ENCODE measurements around the gene MLNR.

MLNR gene

DNA sequence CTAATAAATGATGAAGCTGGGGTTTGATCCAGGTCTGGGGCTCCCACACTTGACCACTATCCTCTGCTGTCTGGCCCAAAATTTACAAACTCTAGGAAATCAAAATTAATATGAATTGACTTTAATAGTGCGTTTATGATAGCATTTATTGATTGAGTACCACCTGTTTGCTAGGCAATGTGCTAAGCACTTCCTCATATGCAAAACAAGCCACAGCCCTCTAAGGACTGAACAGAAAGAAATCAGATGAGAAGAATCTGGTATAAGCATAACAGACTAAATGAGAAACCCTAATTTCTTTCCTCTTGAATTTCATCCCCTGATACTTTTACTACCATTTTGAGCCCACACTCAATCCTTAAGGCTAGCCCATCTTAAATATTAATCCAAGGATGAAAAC, 6.6 kb upstream of the MLNR start:
- peaks cover 15% of the 10 kb centered on the region for H3K9me3 ChIP-seq
- peaks cover 8% of the 10 kb centered on the region for H3K27me3 ChIP-seq
- peaks cover 21% of the 10 kb centered on the region; the same call in 1 of the 2 replicates for H3K36me3 ChIP-seq
- peak overlapping the region; percentile 53 for H3K4me2 ChIP-seq
- H4K20me1 ChIP-seq = no peaks in the 10 kb centered on the region
- no peak overlapping the region for H3K4me3 ChIP-seq
- no peak for TF ChIP-seq Cebpa-rat (IDR thresholded peaks at IDR 0.05)
- peak overlapping the region; percentile 83; the same call in 1 of the 2 replicates for H3K27ac ChIP-seq
- H3K9ac ChIP-seq = no peak overlapping the region
- peaks cover 23% of the 10 kb centered on the region for H3K4me1 ChIP-seq

- peak overlapping the region; percentile 53 for H3K4me2 ChIP-seq
- no peak for TF ChIP-seq Cebpa-rat (IDR thresholded peaks at IDR 0.05)
Observed at GRCh38 chr13:49213997-49214916, 5.9 kb upstream of the MLNR start.

DNA sequence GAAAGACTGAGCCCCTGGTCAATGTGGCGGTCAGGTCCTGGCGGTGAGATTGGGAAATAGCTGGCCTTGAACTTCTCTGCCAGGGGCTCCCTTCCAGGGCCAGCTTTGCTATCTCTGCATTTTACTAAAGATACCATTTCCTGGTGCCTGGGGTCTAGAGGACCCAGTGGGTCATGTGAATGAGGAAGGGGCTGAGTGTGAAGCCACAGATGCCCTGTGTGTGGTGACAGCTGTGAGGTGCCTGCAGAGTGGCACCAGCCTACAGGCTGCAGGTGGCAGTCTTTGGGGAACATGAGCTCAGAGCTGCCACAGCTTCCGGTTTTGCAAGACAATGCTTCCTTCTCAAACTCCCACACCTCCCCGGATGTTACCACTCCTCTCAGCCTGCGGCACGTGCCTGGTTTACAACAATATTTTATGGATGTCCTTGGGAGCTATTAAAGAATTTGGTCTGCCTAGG, 5.2 kb upstream of the MLNR start:
- Histone ChIP-seq H3K4me2 (peak overlapping the region; percentile 53), H3K4me1 (peaks cover 27% of the 10 kb centered on the region), H4K20me1 (no peaks in the 10 kb centered on the region), H3K27me3 (peaks cover 23% of the 10 kb centered on the region), H3K27ac (peak overlapping the region; percentile 83), H3K4me3 (no peak overlapping the region), H3K9ac (no peak overlapping the region), H3K36me3 (peaks cover 21% of the 10 kb centered on the region; the same call in 1 of the 2 replicates), H3K9me3 (peaks cover 29% of the 10 kb centered on the region)
- TF ChIP-seq Cebpa-rat (IDR thresholded peaks at IDR 0.05) = peak; percentile 51; the same call in 1 of the 2 replicates

More at GRCh38 chr13:49213997-49214916, 5.9 kb upstream of the MLNR start:
- Histone ChIP-seq H3K4me1 (peaks cover 23% of the 10 kb centered on the region), H3K27me3 (peaks cover 16% of the 10 kb centered on the region), H4K20me1 (no peaks in the 10 kb centered on the region), H3K9ac (no peak overlapping the region; the same call in 1 of the 2 replicates), H3K9me3 (peaks cover 22% of the 10 kb centered on the region), H3K4me3 (no peak overlapping the region), H3K36me3 (peaks cover 21% of the 10 kb centered on the region; the same call in 1 of the 2 replicates), H3K27ac (peak overlapping the region; percentile 83)

GRCh38 chr13:49216334-49216733, 3.8 kb upstream of the MLNR start:
- no peak overlapping the region for H3K4me3 ChIP-seq
- H3K9ac ChIP-seq = no peak overlapping the region
- H3K27ac ChIP-seq = no peak overlapping the region
- peak overlapping the region; percentile 6; the same call in 1 of the 2 replicates for H3K4me2 ChIP-seq
- H3K27me3 ChIP-seq = peaks cover 36% of the 10 kb centered on the region
- TF ChIP-seq Cebpa-rat (IDR thresholded peaks at IDR 0.05) = no peak
- H3K4me1 ChIP-seq = peaks cover 29% of the 10 kb centered on the region
- peaks cover 43% of the 10 kb centered on the region for H3K9me3 ChIP-seq
- H4K20me1 ChIP-seq = no peaks in the 10 kb centered on the region
- peaks cover 11% of the 10 kb centered on the region; the same call in 1 of the 2 replicates for H3K36me3 ChIP-seq

GRCh38 chr13:49217962-49218492, 2.1 kb upstream of the MLNR start:
- H3K4me1 ChIP-seq = peaks cover 29% of the 10 kb centered on the region
- H3K4me2 ChIP-seq = no peak overlapping the region
- peaks cover 53% of the 10 kb centered on the region for H3K27me3 ChIP-seq
- no peaks in the 10 kb centered on the region for H4K20me1 ChIP-seq
- no peak overlapping the region for H3K4me3 ChIP-seq
- no peaks in the 10 kb centered on the region for H3K36me3 ChIP-seq
- no peak overlapping the region for H3K9ac ChIP-seq
- no peak for TF ChIP-seq Cebpa-rat (IDR thresholded peaks at IDR 0.05)
- H3K27ac ChIP-seq = no peak overlapping the region
- H3K9me3 ChIP-seq = peaks cover 52% of the 10 kb centered on the region

DNA sequence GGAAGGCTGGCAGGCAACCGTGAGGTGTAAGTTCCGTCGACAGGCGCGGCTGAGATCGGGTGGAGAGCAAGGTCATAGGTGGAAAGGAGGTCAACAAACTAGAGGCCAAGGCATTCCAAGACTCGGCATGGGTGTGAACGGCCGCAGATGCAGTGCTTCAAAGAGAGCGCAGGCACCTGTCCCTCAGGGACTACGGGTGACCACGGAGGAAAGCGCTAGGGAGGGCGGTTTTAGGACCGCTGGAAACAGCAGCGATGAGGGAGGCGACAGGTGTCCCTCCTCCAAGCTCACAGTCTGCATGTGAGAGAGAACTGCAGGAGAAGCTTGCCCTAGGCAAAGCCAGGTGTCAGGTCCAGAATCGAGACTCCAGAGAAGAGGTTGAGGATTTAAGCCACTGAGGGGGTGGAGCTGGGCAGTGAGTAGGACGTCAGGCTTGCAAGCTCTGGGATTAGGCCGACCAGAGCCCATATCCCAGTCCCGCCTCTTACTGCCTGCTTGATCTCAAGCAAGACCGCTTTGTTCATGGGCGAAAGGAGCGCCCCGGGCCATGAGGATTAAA, 1.6 kb upstream of the MLNR start:
- Histone ChIP-seq H3K9ac (no peak overlapping the region), H3K9me3 (peaks cover 52% of the 10 kb centered on the region), H4K20me1 (no peaks in the 10 kb centered on the region), H3K4me2 (no peak overlapping the region), H3K27me3 (peaks cover 56% of the 10 kb centered on the region), H3K36me3 (no peaks in the 10 kb centered on the region), H3K27ac (no peak overlapping the region), H3K4me1 (peaks cover 25% of the 10 kb centered on the region), H3K4me3 (no peak overlapping the region)
- no peak for TF ChIP-seq Cebpa-rat (IDR thresholded peaks at IDR 0.05)

DNA sequence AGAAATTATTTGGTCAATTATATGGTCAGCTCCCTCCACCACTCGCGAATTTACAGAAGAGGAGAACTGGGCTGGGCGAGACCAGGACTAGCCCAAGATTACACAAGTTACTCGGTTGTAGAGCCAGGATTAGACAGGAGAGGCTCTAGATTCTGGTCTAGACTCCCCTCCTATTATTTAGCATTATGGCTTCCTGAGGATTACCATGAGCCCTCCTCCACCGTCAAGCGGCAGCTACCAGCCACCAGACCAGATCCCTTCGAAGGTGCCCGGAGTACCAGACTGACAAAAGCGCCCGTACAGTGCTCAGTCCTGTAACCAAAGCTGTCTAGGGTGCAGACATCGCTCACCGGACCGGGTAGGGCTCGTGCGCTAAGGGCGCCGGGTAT, 497 bp upstream of the MLNR start:
- no peaks in the 10 kb centered on the region for H4K20me1 ChIP-seq
- peaks cover 56% of the 10 kb centered on the region for H3K27me3 ChIP-seq
- no peak overlapping the region for H3K27ac ChIP-seq
- no peak for TF ChIP-seq Cebpa-rat (IDR thresholded peaks at IDR 0.05)
- H3K4me1 ChIP-seq = peaks cover 14% of the 10 kb centered on the region
- H3K36me3 ChIP-seq = no peaks in the 10 kb centered on the region
- H3K4me2 ChIP-seq = peak overlapping the region; percentile 57
- peaks cover 52% of the 10 kb centered on the region for H3K9me3 ChIP-seq
- peak overlapping the region; percentile 57 for H3K4me3 ChIP-seq
- H3K9ac ChIP-seq = no peak overlapping the region

GRCh38 chr13:49220856-49221589, 885 bp downstream of the MLNR start:
- Histone ChIP-seq H3K9me3 (peaks cover 50% of the 10 kb centered on the region), H4K20me1 (no peaks in the 10 kb centered on the region), H3K36me3 (no peaks in the 10 kb centered on the region), H3K4me2 (no peak overlapping the region), H3K4me3 (peak overlapping the region; percentile 57), H3K9ac (no peak overlapping the region), H3K4me1 (peaks cover 6% of the 10 kb centered on the region), H3K27ac (no peak overlapping the region), H3K27me3 (peaks cover 56% of the 10 kb centered on the region)
- no peak for TF ChIP-seq Cebpa-rat (IDR thresholded peaks at IDR 0.05)

DNA sequence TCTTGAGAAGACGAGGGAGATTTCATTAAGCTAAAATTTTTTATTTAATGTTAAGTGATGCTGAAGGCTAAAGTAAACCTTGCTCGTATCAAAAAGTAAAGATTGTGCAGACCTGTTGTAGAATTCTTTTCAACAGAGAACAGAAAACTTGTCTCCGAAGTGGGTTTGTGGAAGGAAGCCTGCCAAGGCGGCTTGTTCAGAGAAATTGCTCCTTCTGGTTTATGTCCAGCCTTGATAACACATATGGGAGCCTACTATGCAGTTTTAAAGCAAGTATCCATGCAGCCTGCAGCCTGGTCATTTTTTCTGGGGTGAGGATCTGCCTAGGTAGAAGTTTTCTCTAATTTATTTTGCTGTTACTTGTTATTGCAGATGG, 1.4 kb downstream of the MLNR start:
- H3K9me3 ChIP-seq = peaks cover 46% of the 10 kb centered on the region
- peaks cover 6% of the 10 kb centered on the region for H3K4me1 ChIP-seq
- H3K4me2 ChIP-seq = no peak overlapping the region
- H3K27ac ChIP-seq = no peak overlapping the region
- no peak for TF ChIP-seq Cebpa-rat (IDR thresholded peaks at IDR 0.05)
- no peaks in the 10 kb centered on the region for H3K36me3 ChIP-seq
- peaks cover 56% of the 10 kb centered on the region for H3K27me3 ChIP-seq
- H4K20me1 ChIP-seq = no peaks in the 10 kb centered on the region
- no peak overlapping the region for H3K4me3 ChIP-seq
- no peak overlapping the region for H3K9ac ChIP-seq

All from BLaER1 (cell line).